ENCODE measurements around the gene TSHZ3.

DNA sequence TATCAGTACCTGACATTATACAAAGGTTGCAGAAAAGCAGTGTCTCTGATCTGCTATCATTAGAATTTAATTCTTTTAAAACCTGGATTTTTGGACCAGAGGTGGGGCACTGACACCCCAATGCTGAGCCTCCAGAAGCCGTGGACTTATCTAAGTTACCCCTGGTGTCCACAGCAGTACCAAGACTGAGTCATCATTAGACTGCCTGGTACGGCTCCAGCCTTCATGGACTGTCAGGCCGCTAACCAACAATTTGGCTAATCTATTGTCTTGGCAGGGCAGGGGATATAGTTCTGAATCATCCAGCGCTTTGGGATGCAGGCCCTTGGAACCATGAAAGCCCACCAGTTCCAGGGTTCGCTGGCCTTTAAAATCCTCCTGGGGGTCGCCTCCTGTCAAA lies 78.3 kb downstream of the TSHZ3 start:
- TF ChIP-seq POLR2A (IDR thresholded peaks at IDR 0.05) (no peak), POLR2AphosphoS5 (IDR thresholded peaks at IDR 0.05) (no peak)
- TF ChIP-seq, protein P1, sequence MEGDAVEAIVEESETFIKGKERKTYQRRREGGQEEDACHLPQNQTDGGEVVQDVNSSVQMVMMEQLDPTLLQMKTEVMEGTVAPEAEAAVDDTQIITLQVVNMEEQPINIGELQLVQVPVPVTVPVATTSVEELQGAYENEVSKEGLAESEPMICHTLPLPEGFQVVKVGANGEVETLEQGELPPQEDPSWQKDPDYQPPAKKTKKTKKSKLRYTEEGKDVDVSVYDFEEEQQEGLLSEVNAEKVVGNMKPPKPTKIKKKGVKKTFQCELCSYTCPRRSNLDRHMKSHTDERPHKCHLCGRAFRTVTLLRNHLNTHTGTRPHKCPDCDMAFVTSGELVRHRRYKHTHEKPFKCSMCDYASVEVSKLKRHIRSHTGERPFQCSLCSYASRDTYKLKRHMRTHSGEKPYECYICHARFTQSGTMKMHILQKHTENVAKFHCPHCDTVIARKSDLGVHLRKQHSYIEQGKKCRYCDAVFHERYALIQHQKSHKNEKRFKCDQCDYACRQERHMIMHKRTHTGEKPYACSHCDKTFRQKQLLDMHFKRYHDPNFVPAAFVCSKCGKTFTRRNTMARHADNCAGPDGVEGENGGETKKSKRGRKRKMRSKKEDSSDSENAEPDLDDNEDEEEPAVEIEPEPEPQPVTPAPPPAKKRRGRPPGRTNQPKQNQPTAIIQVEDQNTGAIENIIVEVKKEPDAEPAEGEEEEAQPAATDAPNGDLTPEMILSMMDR (IDR thresholded peaks at IDR 0.05): no peak
